ENCODE results near the gene GYPA.

GRCh38 chr4:144176476-144176875 lies 36.0 kb upstream of the GYPA start:
- TF ChIP-seq CTCF (IDR thresholded peaks at IDR 0.05; ENCODE audit: insufficient read depth, low read length) (no peak), REST (IDR thresholded peaks at IDR 0.05; ENCODE audit: insufficient replicate concordance, low read depth) (no peak), POLR2AphosphoS5 (IDR thresholded peaks at IDR 0.05; ENCODE audit: low read depth) (no peak)
